Neural progenitor cell (in vitro differentiated cells): ENCODE results near the gene TAGLN3.

Experiments used
- EZH2 ChIP-seq: fragments of 200-600 bp; sonication (generic); IDR thresholded peaks from 2 replicates; pipeline ENCODE4 v1.6.1; 2017; ENCODE audit warnings: antibody characterized with exemption, mild to moderate bottlenecking, moderate library complexity
- EZH2phosphoT487 ChIP-seq: fragments of 200-600 bp; sonication (generic); IDR thresholded peaks from 2 replicates; pipeline ENCODE4 v1.6.1; 2017; ENCODE audit warnings: antibody characterized with exemption
- TF ChIP-seq, protein P1 (sequence below): fragments of 200-600 bp; sonication (generic); IDR thresholded peaks from 2 replicates; pipeline ENCODE4 v1.5.1; 2017; ENCODE audit warnings: antibody characterized with exemption, mild to moderate bottlenecking

DNA sequence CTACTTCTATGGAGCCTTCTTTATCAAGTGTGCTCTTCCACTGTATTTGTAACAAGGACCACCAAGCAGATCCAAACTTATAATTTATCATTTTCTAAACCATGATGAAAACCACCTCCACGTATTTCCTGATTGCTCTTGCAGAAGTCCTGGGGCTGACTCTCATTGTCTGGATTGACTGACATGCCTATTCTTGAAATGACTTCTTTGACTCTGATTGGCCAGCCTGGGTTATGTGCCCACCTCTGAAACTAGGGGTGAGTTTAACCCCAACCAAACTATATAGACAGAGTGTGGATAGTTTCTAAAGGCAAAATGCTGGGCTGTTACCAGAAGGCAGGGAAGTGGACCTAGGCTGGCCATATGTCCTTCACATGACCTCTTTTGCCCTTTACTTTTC is 48.5 kb downstream of the TAGLN3 start:
- TF ChIP-seq, protein P1, sequence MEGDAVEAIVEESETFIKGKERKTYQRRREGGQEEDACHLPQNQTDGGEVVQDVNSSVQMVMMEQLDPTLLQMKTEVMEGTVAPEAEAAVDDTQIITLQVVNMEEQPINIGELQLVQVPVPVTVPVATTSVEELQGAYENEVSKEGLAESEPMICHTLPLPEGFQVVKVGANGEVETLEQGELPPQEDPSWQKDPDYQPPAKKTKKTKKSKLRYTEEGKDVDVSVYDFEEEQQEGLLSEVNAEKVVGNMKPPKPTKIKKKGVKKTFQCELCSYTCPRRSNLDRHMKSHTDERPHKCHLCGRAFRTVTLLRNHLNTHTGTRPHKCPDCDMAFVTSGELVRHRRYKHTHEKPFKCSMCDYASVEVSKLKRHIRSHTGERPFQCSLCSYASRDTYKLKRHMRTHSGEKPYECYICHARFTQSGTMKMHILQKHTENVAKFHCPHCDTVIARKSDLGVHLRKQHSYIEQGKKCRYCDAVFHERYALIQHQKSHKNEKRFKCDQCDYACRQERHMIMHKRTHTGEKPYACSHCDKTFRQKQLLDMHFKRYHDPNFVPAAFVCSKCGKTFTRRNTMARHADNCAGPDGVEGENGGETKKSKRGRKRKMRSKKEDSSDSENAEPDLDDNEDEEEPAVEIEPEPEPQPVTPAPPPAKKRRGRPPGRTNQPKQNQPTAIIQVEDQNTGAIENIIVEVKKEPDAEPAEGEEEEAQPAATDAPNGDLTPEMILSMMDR = no peak
- TF ChIP-seq EZH2 = no peak
- no peak for TF ChIP-seq EZH2phosphoT487
